Sciatic nerve (tissue), 2 donors: Measurements from ENCODE around the gene TMSB10. TPM values are rescaled to one million over a fixed set of nuclear protein-coding genes. Genes with fewer than 3 reads are reported as not detected.
"Not testable (repeated sequence)": the region's sequence is repeated elsewhere in the genome, so short reads cannot be mapped to it uniquely, and the experiment has no call there.

Source experiments
- ATAC-seq: fragments of 200-7000 bp; cut with Tn5 transposase; one replicate; pipeline ENCODE4 v1.9.1; 2020; ENCODE audit warnings: mild to moderate bottlenecking, moderate library complexity
- DNase-seq: peaks from one replicate; pipeline ENCODE4 v3.0.0-alpha.2; 2020; ENCODE audit warnings: low spot score
- intact Hi-C: fragments of 100-400 bp; cut with DNase I; formaldehyde crosslinking; loops from one replicate; pipeline ENCODE4 v1.14.2; 2022
- total RNA-seq: library from RNA; stranded (reverse); fragmentation: NEBNext Ultra II Directional; extraction: Animal tissue kit (Norgen Biotek cat#: 25700); gene quantifications from one replicate; pipeline ENCODE4 v1.2.1, GENCODE V29; 2021
- donor health status: DM: no; HTN: no; CAD: no.
- donor health status: DM: no; HTN: no; CAD: no.

The TMSB10 gene
- total RNA-seq, 1 donor from 2014 or later, result 1,367 TPM

DNA sequence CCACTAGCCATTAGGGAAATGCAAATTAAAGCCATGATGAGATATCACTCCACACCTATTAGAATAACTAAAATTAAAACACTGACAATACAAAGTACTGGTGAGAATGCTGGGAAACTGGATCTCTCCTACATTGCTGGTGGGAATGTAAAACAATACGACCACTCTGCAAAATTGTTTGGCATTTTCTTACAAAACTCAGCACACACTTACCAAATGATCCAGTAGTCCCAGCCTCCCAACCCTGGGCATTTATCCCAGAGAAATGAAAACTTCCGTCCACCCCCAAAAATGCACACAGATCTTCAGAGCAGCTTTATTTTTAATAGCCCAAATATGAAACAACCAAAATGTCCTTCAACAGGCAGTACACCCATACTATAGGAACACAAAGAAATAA lies 8.9 kb upstream of the TMSB10 start:
- DNase-seq (no peak), ATAC-seq (no peak)
- intact Hi-C loops, result no loop called here

- ATAC-seq, result no peak
- no peak for DNase-seq
- intact Hi-C loops, result no loop called here
These were observed 7.7 kb upstream of the TMSB10 start for GRCh38 chr2:84897773-84898172.

GRCh38 chr2:84899304-84900204 lies 5.9 kb upstream of the TMSB10 start:
- ATAC-seq, result no peak
- intact Hi-C loops, result no loop called here
- no peak for DNase-seq

GRCh38 chr2:84900971-84901370 lies 4.5 kb upstream of the TMSB10 start:
- ATAC-seq (no peak), DNase-seq (no peak)
- intact Hi-C loops, result no loop called here

GRCh38 chr2:84901593-84902120 lies 3.8 kb upstream of the TMSB10 start:
- DNase-seq, result no peak
- intact Hi-C loops, result no loop called here
- no peak for ATAC-seq

GRCh38 chr2:84902526-84902925 lies 2.9 kb upstream of the TMSB10 start:
- ATAC-seq (no peak), DNase-seq (no peak)
- intact Hi-C loops, result no loop called here

DNA sequence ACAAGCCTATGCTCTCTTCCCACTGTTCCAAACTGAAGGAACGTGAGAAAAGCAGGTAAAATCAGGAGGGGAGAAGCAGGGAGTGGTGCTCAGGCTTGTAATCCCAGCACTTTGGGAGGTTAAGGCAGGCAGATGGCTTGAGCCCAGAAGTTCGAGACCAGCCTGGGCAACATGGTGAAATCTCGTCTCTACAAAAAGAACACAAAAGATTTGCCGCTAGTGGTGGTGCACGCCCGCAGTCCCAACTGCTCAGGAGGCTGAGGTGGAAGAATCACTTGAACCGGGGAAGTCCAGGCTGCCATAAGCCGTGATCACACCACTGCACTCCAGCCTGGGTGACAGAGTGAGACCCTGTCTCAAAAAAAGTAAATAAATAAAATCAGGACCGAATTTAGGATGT lies 1.3 kb upstream of the TMSB10 start:
- intact Hi-C loops, result no loop called here
- ATAC-seq, result no peak

GRCh38 chr2:84904717-84905174 lies 710 bp upstream of the TMSB10 start:
- peak; percentile 83 for ATAC-seq
- DNase-seq, result peak; percentile 84
- intact Hi-C loops, result loop anchor here (1.0 kb wide), 1 partner anchor 35 kb away; no protein-coding TSS in a partner anchor

More for the DNA sequence above, 1.3 kb upstream of the TMSB10 start:
- DNase-seq, result no peak

- peak; percentile 70 for DNase-seq
- ATAC-seq, result peak; percentile 14
- intact Hi-C loops, result no loop called here
These were observed 848 bp downstream of the TMSB10 start for GRCh38 chr2:84906108-84906899.

DNA sequence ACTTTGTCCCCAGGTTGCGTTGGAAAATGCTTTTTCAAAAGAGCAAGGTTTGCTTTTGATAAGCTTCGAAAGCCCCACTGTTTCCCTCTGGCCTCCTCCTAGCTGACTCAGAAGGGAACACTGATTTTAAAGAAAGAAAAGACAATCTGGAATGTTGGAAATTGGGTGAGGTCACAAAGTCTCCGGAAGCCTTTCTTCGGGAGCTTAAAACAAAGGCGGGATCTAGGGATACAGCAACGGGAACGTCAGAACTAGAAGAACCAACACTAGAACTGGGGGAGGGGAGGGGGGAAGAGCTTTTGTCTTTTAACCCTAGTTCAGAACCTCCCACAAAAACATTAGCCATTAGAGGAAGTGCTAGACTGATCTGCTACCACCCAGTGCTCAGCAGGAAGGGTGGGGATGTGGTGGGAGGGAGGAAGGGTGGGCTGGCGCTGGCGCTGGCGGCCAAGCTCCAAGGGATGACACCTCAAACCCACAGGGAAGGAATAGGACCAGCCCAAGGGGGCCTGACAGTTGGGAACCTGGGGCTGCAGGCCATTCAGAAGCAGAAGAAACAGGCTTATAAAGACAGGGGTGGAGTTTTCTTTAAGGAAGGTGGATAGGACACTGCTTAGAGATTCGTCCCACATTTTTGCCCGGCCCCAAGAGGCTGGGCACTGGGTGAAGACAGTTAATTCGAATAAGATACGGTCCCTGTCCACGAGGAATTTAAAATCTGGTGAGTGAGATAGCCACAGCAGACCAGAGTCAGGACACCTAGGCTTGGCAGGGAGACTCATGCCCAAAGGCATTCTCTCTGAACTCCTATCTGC lies 1.7 kb downstream of the TMSB10 start:
- peak; percentile 77 for ATAC-seq
- DNase-seq, result peak; percentile 72
- intact Hi-C loops, result no loop called here

DNA sequence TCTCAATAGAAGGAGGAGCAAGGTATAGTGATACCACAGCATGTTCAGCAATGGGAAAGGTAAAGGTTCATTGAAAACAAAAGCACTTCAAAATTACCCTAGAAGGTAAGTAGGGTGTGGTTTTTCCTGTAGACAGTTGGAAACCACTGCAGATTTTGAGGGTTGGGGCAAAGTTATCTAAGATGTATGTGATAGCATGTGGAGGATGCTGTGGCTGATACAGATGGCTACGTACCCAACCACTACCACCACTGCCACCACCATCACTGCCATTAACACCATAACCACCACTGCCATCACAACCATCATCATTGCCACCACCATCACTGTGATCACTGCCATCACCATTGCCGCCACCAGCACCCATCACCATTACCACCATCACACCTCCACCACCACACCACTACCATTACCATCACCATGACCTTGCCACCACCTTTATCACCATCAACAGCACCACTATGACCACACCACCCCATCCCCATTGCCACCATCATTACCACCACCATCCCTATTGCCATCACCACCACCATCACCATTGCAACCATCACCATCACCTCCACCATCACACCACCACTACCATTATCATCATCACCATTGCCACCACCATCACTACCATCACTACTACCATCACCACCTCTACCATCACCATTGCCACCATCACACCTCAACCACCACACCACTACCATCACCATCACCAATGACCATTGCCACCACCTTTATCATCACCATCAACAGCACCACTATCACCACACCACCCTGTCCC lies 3.7 kb downstream of the TMSB10 start:
- no peak for ATAC-seq
- intact Hi-C loops, result no loop called here
- DNase-seq, result no peak

DNA sequence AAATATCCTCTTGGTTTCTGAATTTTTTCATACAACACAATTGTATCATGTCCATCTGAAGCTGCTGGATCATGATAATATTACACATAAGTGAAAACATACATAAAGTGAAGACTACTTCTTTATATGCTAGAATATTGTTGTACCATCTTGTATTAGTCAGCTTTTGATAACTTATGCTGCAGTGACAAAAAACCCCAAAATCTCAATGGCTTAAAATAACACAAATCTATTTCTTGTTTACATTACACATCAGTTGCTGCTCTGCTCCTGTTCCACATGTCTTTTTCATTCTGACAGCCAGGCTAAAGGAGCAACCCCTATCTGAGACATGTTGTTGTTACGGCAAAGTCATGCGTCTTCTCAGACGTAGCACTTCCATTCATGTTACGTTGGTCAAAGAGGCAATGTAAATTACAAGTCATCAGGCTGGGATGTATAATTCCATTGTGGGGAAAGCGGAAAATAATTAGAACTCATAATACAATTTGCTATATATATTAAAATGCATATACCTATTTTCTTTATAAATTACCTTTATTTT lies 5.8 kb downstream of the TMSB10 start:
- ATAC-seq, result no peak
- DNase-seq, result no peak
- intact Hi-C loops, result no loop called here

DNA sequence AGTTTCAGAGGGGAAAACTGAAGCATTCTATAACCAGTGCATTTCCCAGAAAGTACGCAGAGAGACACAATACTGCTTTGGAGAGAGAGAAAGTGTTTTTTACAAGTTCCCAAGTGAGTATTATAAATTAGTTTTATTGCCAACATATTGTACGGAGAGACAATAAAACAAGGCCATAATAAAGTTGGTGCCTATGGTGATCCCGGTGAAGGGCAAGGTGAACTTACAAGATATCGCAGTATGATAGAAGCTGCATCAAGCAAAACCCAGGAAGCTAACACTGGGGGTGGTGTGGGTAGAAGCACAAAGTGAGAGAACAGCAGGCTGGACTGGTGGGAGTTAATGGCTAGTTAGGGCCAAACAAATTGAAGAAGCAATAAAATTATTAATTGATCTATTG lies 7.5 kb downstream of the TMSB10 start:
- intact Hi-C loops, result no loop called here
- ATAC-seq (no peak), DNase-seq (no peak)

DNA sequence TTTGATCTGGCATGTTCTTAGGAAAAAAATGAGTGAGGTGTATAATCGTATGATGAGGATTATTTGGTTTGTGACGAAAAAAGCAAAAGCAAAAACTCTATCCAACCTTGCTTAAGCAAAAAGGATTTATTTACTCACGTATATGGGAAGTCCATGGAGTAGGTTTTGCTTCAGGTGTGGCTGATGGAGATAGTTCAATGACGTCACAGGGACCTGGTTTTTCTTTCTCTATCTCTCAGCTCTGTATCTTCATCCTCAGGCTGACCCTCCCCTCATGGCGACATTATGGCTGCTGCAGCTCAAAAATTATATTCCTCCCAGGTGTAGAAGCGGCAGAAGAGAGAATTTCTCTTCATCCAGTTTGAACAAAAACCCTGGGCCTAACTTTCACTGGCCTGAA lies 8.9 kb downstream of the TMSB10 start:
- intact Hi-C loops, result no loop called here
- ATAC-seq (no peak), DNase-seq (no peak)

GRCh38 chr2:84915675-84916074 lies 10.2 kb downstream of the TMSB10 start:
- DNase-seq, ATAC-seq, intact Hi-C loops: not testable (repeated sequence)

DNA sequence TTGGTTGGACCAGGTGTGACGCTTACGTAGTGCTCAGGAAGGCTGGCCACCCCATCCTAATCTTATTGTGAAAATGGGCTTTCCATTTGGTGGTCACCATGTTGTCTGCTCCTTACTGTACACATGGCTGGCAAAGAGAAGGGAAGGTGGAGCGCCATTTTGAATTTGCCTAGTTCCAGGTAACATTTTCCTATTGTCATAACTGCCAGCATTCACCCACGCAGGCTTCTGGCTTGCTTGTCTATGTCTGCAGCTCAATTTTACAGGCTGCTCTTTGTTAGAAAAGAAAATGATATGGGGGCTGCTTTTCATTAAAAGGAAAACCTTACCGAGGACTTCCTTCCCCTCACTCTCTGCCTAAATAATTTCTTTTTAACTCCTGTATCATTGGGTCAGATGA lies 12.4 kb downstream of the TMSB10 start:
- intact Hi-C loops, ATAC-seq: not testable (repeated sequence)

GRCh38 chr2:84918430-84918829 lies 13.0 kb downstream of the TMSB10 start:
- intact Hi-C loops, result no loop called here
- ATAC-seq (no peak), DNase-seq (peak; percentile 31)

More for the DNA sequence above, 12.4 kb downstream of the TMSB10 start:
- DNase-seq, result not testable (repeated sequence)
